Panc1 (cell line): ENCODE measurements around the gene C1QC.

ENCODE experiments used
- POLR2AphosphoS5 ChIP-seq: IDR thresholded peaks from 2 replicates; pipeline ENCODE4 v1.6.1; 2012; ENCODE audit warnings: mild to moderate bottlenecking, low read depth, low read length, moderate library complexity
- REST ChIP-seq, 2 experiments: IDR thresholded peaks; 2 replicates each; pipeline ENCODE4 v1.6.1; 2011 to 2012; ENCODE audit warnings: low read depth in 2 of 2, control low read depth in 1 of 2, low read length in 1 of 2, mild to moderate bottlenecking in 1 of 2, moderate library complexity in 1 of 2; ENCODE audit not compliant: insufficient read depth in 1 of 2

GRCh38 chr1:22607154-22607553 is 36.3 kb upstream of the C1QC start:
- TF ChIP-seq REST (IDR thresholded peaks at IDR 0.05; ENCODE audit: insufficient read depth in 1 of 2, low read depth in 2 of 2, low read length in 1 of 2) (peak; percentile 84 to 90), POLR2AphosphoS5 (no peak)
